ENCODE measurements around the gene KCNQ1. TPM values are rescaled to one million over a fixed set of nuclear protein-coding genes. Genes with fewer than 3 reads are reported as not detected.

KCNQ1 gene
- polyA plus RNA-seq, 1 donor from 2014 or later, result not detected

DNA sequence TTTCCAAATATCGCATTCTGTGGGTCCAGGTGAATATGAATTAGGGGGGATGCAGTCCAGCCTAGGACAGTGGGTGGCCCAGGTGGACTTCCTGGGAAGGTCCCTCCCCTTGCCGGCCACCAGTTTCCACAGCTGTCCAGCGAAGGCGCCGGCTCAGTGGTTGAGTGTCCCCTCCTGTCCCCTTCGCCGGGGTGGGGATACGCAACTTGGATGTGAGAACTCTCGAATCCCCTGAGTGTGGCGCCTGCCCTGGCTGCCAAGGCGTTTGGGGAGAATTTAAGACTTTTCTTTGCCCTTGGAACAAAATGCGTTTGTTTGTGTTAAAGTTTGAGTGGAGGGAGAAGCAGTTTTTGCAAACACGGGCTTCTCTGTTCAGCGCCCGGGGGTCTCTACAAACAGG is 131.3 kb downstream of the KCNQ1 start:
- Histone ChIP-seq H3K27me3 (ENCODE audit: insufficient read depth, low read depth, low read length) (no peaks in the 10 kb centered on the region), H3F3A (ENCODE audit: insufficient read depth, low read length, poor library complexity, severe bottlenecking) (no peaks in the 10 kb centered on the region), H3K4me3 (ENCODE audit: low read length) (no peak overlapping the region), H3K9me3 (ENCODE audit: low read length) (no peaks in the 10 kb centered on the region), H3K4me2 (ENCODE audit: low read length) (no peak overlapping the region), H3K79me2 (replicated peaks; ENCODE audit: insufficient read depth, low read length) (no peaks in the 10 kb centered on the region), H3K36me3 (ENCODE audit: insufficient read depth, low read length) (no peaks in the 10 kb centered on the region), H2AFZ (ENCODE audit: low read depth, low read length) (no peak overlapping the region), H3K9me2 (ENCODE audit: insufficient read depth, low read length) (no peaks in the 10 kb centered on the region), H4K20me1 (ENCODE audit: insufficient read depth) (no peaks in the 10 kb centered on the region), H3K9ac (ENCODE audit: low read length) (no peak overlapping the region), H3K27ac (ENCODE audit: low read length) (no peak overlapping the region)
- TF ChIP-seq MXI1 (conservative IDR thresholded peaks at IDR 0.05; ENCODE audit: poor library complexity, severe bottlenecking), result no peak
- TF ChIP-seq POLR2AphosphoS5 (IDR thresholded peaks at IDR 0.05), result no peak
- no peak for TF ChIP-seq EZH2 (IDR thresholded peaks at IDR 0.05; ENCODE audit: borderline replicate concordance, insufficient read depth, low read length, poor library complexity, severe bottlenecking)
- TF ChIP-seq SMC3 (conservative IDR thresholded peaks at IDR 0.05; ENCODE audit: poor library complexity), result no peak
- TF ChIP-seq, protein P1, sequence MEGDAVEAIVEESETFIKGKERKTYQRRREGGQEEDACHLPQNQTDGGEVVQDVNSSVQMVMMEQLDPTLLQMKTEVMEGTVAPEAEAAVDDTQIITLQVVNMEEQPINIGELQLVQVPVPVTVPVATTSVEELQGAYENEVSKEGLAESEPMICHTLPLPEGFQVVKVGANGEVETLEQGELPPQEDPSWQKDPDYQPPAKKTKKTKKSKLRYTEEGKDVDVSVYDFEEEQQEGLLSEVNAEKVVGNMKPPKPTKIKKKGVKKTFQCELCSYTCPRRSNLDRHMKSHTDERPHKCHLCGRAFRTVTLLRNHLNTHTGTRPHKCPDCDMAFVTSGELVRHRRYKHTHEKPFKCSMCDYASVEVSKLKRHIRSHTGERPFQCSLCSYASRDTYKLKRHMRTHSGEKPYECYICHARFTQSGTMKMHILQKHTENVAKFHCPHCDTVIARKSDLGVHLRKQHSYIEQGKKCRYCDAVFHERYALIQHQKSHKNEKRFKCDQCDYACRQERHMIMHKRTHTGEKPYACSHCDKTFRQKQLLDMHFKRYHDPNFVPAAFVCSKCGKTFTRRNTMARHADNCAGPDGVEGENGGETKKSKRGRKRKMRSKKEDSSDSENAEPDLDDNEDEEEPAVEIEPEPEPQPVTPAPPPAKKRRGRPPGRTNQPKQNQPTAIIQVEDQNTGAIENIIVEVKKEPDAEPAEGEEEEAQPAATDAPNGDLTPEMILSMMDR (IDR thresholded peaks at IDR 0.05; ENCODE audit: poor library complexity, severe bottlenecking), result no peak
- TF ChIP-seq, protein P2, sequence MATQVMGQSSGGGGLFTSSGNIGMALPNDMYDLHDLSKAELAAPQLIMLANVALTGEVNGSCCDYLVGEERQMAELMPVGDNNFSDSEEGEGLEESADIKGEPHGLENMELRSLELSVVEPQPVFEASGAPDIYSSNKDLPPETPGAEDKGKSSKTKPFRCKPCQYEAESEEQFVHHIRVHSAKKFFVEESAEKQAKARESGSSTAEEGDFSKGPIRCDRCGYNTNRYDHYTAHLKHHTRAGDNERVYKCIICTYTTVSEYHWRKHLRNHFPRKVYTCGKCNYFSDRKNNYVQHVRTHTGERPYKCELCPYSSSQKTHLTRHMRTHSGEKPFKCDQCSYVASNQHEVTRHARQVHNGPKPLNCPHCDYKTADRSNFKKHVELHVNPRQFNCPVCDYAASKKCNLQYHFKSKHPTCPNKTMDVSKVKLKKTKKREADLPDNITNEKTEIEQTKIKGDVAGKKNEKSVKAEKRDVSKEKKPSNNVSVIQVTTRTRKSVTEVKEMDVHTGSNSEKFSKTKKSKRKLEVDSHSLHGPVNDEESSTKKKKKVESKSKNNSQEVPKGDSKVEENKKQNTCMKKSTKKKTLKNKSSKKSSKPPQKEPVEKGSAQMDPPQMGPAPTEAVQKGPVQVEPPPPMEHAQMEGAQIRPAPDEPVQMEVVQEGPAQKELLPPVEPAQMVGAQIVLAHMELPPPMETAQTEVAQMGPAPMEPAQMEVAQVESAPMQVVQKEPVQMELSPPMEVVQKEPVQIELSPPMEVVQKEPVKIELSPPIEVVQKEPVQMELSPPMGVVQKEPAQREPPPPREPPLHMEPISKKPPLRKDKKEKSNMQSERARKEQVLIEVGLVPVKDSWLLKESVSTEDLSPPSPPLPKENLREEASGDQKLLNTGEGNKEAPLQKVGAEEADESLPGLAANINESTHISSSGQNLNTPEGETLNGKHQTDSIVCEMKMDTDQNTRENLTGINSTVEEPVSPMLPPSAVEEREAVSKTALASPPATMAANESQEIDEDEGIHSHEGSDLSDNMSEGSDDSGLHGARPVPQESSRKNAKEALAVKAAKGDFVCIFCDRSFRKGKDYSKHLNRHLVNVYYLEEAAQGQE (IDR thresholded peaks at IDR 0.05; ENCODE audit: borderline replicate concordance), result no peak
- no peak for TF ChIP-seq TAF1 (IDR thresholded peaks at IDR 0.05; ENCODE audit: low read depth)
- TF ChIP-seq EP300 (conservative IDR thresholded peaks at IDR 0.05; ENCODE audit: poor library complexity, severe bottlenecking), result no peak
- no peak for TF ChIP-seq RAD21 (conservative IDR thresholded peaks at IDR 0.05)

- no peaks in the 10 kb centered on the region for H3K79me2 ChIP-seq (replicated peaks; ENCODE audit: insufficient read depth, low read length)
- no peaks in the 10 kb centered on the region for H4K20me1 ChIP-seq (ENCODE audit: insufficient read depth)
- H3K36me3 ChIP-seq (ENCODE audit: insufficient read depth, low read length), result no peaks in the 10 kb centered on the region
- no peak overlapping the region for H3K4me3 ChIP-seq (ENCODE audit: low read length)
- H2AFZ ChIP-seq (ENCODE audit: low read depth, low read length), result no peak overlapping the region
- H3K27me3 ChIP-seq (ENCODE audit: insufficient read depth, low read depth, low read length), result no peaks in the 10 kb centered on the region
- no peaks in the 10 kb centered on the region for H3F3A ChIP-seq (ENCODE audit: insufficient read depth, low read length, poor library complexity, severe bottlenecking)
- no peak overlapping the region for H3K9ac ChIP-seq (ENCODE audit: low read length)
- no peak overlapping the region for H3K27ac ChIP-seq (ENCODE audit: low read length)
- H3K4me2 ChIP-seq (ENCODE audit: low read length), result no peak overlapping the region
- H3K9me2 ChIP-seq (ENCODE audit: insufficient read depth, low read length), result no peaks in the 10 kb centered on the region
- H3K9me3 ChIP-seq (ENCODE audit: low read length), result no peaks in the 10 kb centered on the region
- no peak for TF ChIP-seq EP300 (conservative IDR thresholded peaks at IDR 0.05; ENCODE audit: poor library complexity, severe bottlenecking)
- TF ChIP-seq, protein P2 (IDR thresholded peaks at IDR 0.05; ENCODE audit: borderline replicate concordance), result no peak
Observed at GRCh38 chr11:2576549-2576948, 131.7 kb downstream of the KCNQ1 start.

All from neural cell (in vitro differentiated cells).